Neural cell (in vitro differentiated cells): Measurements from ENCODE around the gene MTA1. TPM values are rescaled to one million over a fixed set of nuclear protein-coding genes. Genes with fewer than 3 reads are reported as not detected.
A peak's percentile ranks its signal among the peaks of the same experiment; 100 is the strongest.

Experiments used
- H2AFZ ChIP-seq: fragments of 200-600, 300-800 bp; sonication (generic), shearing (Covaris generic); 2 replicates; pipeline ENCODE4 v1.6.0; 2014; ENCODE audit warnings: low read depth, mild to moderate bottlenecking, antibody characterized with exemption, low read length, moderate library complexity
- H3F3A ChIP-seq: fragments of 200-600 bp; shearing (Covaris generic); 2 replicates; pipeline ENCODE4 v1.6.1; 2016; ENCODE audit warnings: mild to moderate bottlenecking, moderate library complexity, mixed read lengths, antibody characterized with exemption, low read length; ENCODE audit not compliant: insufficient read depth, poor library complexity, severe bottlenecking
- H3K27ac ChIP-seq: fragments of 200-600, 300-800 bp; sonication (generic), shearing (Covaris generic); 2 replicates; pipeline ENCODE4 v1.5.1; 2014; ENCODE audit warnings: mild to moderate bottlenecking, low read length, moderate library complexity
- H3K27me3 ChIP-seq: fragments of 300-800, 200-600 bp; sonication (generic), shearing (Covaris generic); 2 replicates; pipeline ENCODE4 v1.6.0; 2014; ENCODE audit warnings: mild to moderate bottlenecking, low read depth, low read length, moderate library complexity; ENCODE audit not compliant: insufficient read depth
- H3K36me3 ChIP-seq: fragments of 300-800, 200-600 bp; sonication (generic), shearing (Covaris generic); 2 replicates; pipeline ENCODE4 v1.5.1; 2014; ENCODE audit warnings: mild to moderate bottlenecking, antibody characterized with exemption, low read length, moderate library complexity; ENCODE audit not compliant: insufficient read depth
- H3K4me2 ChIP-seq: fragments of 300-800, 200-600 bp; sonication (generic), shearing (Covaris generic); 2 replicates; pipeline ENCODE4 v1.6.0; 2014; ENCODE audit warnings: mild to moderate bottlenecking, low read length
- H3K4me3 ChIP-seq: fragments of 300-800, 200-600 bp; sonication (generic), shearing (Covaris generic); 2 replicates; pipeline ENCODE4 v1.5.1; 2014; ENCODE audit warnings: mild to moderate bottlenecking, low read length, moderate library complexity
- H3K79me2 ChIP-seq: fragments of 200-600 bp; shearing (Covaris generic); replicated peaks from 2 replicates; pipeline ENCODE4 v1.6.0; 2014; ENCODE audit warnings: mild to moderate bottlenecking, low read length, moderate library complexity; ENCODE audit not compliant: insufficient read depth
- H3K9ac ChIP-seq: fragments of 300-800, 200-600 bp; sonication (generic), shearing (Covaris generic); 2 replicates; pipeline ENCODE4 v1.6.1; 2016; ENCODE audit warnings: mild to moderate bottlenecking, low read length, mixed read lengths
- H3K9me2 ChIP-seq: fragments of 200-600 bp; shearing (Covaris generic); 2 replicates; pipeline ENCODE4 v1.6.1; 2016; ENCODE audit warnings: mild to moderate bottlenecking, low read length, mixed read lengths; ENCODE audit not compliant: insufficient read depth
- H3K9me3 ChIP-seq: fragments of 200-600, 300-800 bp; sonication (generic), shearing (Covaris generic); 2 replicates; pipeline ENCODE4 v1.6.1; 2016; ENCODE audit warnings: mild to moderate bottlenecking, mixed run types, low read length, moderate library complexity, mixed read lengths
- H4K20me1 ChIP-seq: fragments of 200-600 bp; shearing (Covaris generic); 2 replicates; pipeline ENCODE4 v1.6.1; 2016; ENCODE audit warnings: mild to moderate bottlenecking, mixed run types; ENCODE audit not compliant: insufficient read depth
- CTCF ChIP-seq: fragments of 450-650 bp; IDR thresholded peaks from 2 replicates; pipeline ENCODE4 v1.5.1; 2014; ENCODE audit warnings: antibody characterized with exemption, mild to moderate bottlenecking, moderate library complexity; ENCODE audit not compliant: poor library complexity, severe bottlenecking
- EP300 ChIP-seq: fragments of 450-650 bp; conservative IDR thresholded peaks from 2 replicates; pipeline ENCODE4 v1.6.1; 2014; ENCODE audit warnings: antibody characterized with exemption, mild to moderate bottlenecking, moderate library complexity; ENCODE audit not compliant: poor library complexity, severe bottlenecking
- EZH2 ChIP-seq: fragments of 200-600, 300-800 bp; shearing (Covaris generic), sonication (generic); IDR thresholded peaks from 2 replicates; pipeline ENCODE4 v1.6.1; 2014; ENCODE audit warnings: antibody characterized with exemption, low read length, borderline replicate concordance, mild to moderate bottlenecking; ENCODE audit not compliant: insufficient read depth, poor library complexity, severe bottlenecking
- MXI1 ChIP-seq: fragments of 450-650 bp; conservative IDR thresholded peaks from 2 replicates; pipeline ENCODE4 v1.6.1; 2014; ENCODE audit warnings: antibody characterized with exemption, mild to moderate bottlenecking; ENCODE audit not compliant: poor library complexity, severe bottlenecking
- POLR2AphosphoS5 ChIP-seq: IDR thresholded peaks from 2 replicates; pipeline ENCODE4 v1.6.1; 2012
- RAD21 ChIP-seq: fragments of 450-650 bp; conservative IDR thresholded peaks from 2 replicates; pipeline ENCODE4 v1.6.1; 2014; ENCODE audit warnings: antibody characterized with exemption, mild to moderate bottlenecking, moderate library complexity
- REST ChIP-seq: IDR thresholded peaks from 2 replicates; pipeline ENCODE4 v1.6.1; 2012; ENCODE audit warnings: borderline replicate concordance
- SMC3 ChIP-seq: fragments of 450-650 bp; conservative IDR thresholded peaks from 2 replicates; pipeline ENCODE4 v1.6.1; 2014; ENCODE audit warnings: antibody characterized with exemption, mild to moderate bottlenecking, moderate library complexity; ENCODE audit not compliant: poor library complexity
- TAF1 ChIP-seq: IDR thresholded peaks from 2 replicates; pipeline ENCODE4 v1.6.1; 2012; ENCODE audit warnings: low read depth
- polyA plus RNA-seq: library from polyadenylated mRNA; depleted of rRNA; stranded (reverse); fragments of >200 nt; gene quantifications from 2 replicates; pipeline ENCODE4 v1.2.3, GENCODE V29; 2014

Gene MTA1
- polyA plus RNA-seq, 1 donor from 2014 or later, result 94.0 TPM

GRCh38 chr14:105490572-105491365, 71.1 kb downstream of the MTA1 start, which contains the start of gene TEDC1:
TEDC1 (plus strand) TSS chr14:105491246; CDS start chr14:105491376, 130 bp downstream.
- Histone ChIP-seq H3K9ac (peak within 1 kb of the TSS; percentile 96), H2AFZ (peak within 1 kb of the TSS; percentile 59), H3K27ac (peak within 1 kb of the TSS; percentile 93), H3K4me3 (peak within 1 kb of the TSS; percentile 93), H4K20me1 (no peaks in the 10 kb centered on the region), H3K36me3 (no peaks in the 10 kb centered on the region), H3K9me3 (no peaks in the 10 kb centered on the region), H3K4me2 (peak within 1 kb of the TSS; percentile 39), H3K9me2 (no peaks in the 10 kb centered on the region), H3K27me3 (peaks cover 23% of the 10 kb centered on the region), H3F3A (no peaks in the 10 kb centered on the region), H3K79me2 (no peaks in the 10 kb centered on the region)
- TF ChIP-seq RAD21, result peak; percentile 94
- TF ChIP-seq SMC3, result peak; percentile 94
- TF ChIP-seq CTCF, result peak; percentile 100
- no peak for TF ChIP-seq EZH2
- TF ChIP-seq MXI1, result no peak
- peak; percentile 38 for TF ChIP-seq REST
- TF ChIP-seq EP300, result peak; percentile 81
- TF ChIP-seq TAF1, result peak; percentile 24
- peak; percentile 67 for TF ChIP-seq POLR2AphosphoS5

- no peak for TF ChIP-seq TAF1
- no peak for TF ChIP-seq CTCF
- TF ChIP-seq MXI1, result peak; percentile 100
- no peaks in the 10 kb centered on the region for H3K9me3 ChIP-seq
- H2AFZ ChIP-seq, result no peak overlapping the region
- no peaks in the 10 kb centered on the region for H4K20me1 ChIP-seq
- no peak overlapping the region for H3K9ac ChIP-seq
- H3K36me3 ChIP-seq, result no peaks in the 10 kb centered on the region
- H3K27me3 ChIP-seq, result peaks cover 16% of the 10 kb centered on the region
- H3K27ac ChIP-seq, result no peak overlapping the region
- H3F3A ChIP-seq, result no peaks in the 10 kb centered on the region
- H3K4me3 ChIP-seq, result peak overlapping the region; percentile 93
- no peaks in the 10 kb centered on the region for H3K9me2 ChIP-seq
- H3K79me2 ChIP-seq, result no peaks in the 10 kb centered on the region
- peak overlapping the region; percentile 35 for H3K4me2 ChIP-seq
Measured at GRCh38 chr14:105491366-105491973, 71.8 kb downstream of the MTA1 start.
